NCI-H1930 (cell line): ENCODE data around the gene MIPOL1.
"Not testable (repeated sequence)": the region's sequence is repeated elsewhere in the genome, so short reads cannot be mapped to it uniquely, and the experiment has no call there.

Experiments
- DNase-seq, 2 experiments: peaks; one replicate each; lab custom pipeline; 2025; lab: John Stamatoyannopoulos, UW

Gene MIPOL1

DNA sequence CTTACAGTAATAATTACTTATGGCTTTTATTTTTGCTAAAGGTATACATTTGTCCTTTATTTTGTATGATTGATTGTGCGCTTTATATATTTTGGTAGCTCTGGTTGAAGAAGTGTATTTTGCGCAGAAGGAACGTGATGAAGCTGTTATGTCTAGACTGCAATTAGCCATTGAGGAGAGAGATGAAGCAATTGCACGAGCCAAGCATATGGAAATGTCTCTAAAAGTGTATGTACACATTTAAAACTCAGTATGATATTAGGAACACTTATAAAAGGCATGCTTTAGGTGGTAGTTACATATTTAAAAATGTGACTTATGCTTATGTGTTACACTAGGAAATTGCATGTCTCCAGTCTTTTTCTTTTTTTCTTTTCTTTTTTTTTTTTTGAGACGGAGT is 87.5 kb downstream of the MIPOL1 start:
- DNase-seq = no peak

DNA sequence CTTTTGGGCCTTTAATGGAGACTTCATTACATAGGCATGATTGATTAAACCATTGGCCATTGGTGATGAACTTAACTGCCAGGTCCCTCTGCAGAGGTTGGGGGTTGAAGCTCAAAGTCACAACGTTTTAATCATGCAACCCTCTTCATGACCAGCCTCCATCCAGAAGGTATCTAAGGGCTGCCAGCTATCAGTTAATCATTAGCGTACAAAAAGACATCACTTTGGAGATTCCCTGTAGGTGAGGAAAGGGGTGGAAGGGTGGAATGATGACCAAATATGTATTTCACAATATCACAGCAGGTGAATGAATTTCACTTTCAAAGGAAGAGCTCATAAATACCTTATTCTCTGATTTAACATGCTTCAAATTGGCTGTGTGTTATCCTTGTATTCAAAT is 92.0 kb downstream of the MIPOL1 start:
- no peak for DNase-seq

DNA sequence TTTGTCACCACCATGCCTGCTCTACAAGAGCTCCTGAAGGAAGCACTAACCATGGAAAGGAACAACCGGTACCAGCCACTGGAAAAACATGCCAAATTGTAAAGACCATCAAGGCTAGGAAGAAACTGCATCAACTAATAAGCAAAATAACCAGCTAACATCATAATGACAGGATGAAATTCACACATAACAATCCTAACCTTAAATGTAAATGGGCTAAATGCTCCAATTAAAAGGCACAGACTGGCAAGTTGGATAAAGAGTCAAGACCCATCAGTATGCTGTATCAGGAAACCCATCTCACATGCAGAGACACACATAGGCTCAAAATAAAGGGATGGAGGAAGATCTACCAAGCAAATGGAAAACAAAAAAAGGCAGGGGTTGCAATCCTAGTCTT is 97.5 kb downstream of the MIPOL1 start:
- not testable (repeated sequence) for DNase-seq

DNA sequence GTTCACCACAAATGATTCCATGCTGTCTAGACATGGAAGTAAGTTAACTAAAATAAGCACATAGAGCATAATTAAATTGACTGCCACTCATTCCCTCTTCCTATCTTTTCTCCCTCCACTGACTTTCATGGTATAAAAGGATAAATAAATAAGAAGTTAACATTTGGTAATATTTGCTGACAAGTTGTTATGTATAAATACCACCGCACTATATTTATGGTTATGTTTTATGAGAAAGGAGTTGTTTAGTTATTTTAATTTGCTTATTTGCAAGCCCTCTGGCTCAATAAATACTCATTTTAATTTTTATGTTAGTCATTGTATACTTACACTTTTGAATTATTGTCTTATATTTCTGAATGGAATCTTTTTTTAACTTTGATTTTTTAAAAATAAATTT is 113.5 kb downstream of the MIPOL1 start:
- no peak for DNase-seq

DNA sequence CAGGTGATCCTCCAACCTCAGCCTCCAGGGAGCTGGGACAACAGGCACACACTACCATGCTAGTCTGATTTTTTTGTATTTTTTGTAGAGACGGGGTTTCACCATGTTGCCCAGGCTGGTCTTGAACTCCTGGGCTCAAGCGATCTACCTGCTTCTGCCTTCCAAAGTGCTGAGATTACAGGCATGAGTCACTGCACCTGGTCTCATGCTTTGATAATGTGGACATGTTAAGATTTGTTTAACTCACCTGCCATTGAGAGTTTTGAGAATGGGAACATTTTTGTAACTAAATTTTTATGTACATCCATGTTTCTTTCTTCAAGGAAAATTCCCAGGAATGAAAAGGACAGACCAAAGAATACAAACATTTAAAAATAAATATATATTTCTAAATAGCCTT is 121.2 kb downstream of the MIPOL1 start:
- no peak for DNase-seq

DNA sequence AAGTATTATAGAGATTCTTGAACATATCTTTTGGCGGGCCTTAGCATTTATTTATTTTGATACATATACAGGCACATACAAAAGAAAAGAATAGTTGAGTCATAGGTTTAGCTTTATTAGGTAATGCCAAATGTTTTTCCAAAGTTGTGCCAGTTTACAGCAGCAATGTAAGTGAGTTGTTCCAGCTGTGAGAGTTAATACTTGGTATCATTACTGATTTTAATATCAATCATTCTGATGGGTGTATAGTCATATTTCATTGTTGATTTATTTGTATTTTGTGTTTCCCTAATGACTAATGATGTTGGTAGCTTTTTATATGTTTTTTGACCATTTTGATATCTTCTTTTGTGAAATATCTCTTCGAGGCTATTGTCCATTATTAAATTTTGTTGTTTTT is 122.4 kb downstream of the MIPOL1 start:
- DNase-seq = no peak

DNA sequence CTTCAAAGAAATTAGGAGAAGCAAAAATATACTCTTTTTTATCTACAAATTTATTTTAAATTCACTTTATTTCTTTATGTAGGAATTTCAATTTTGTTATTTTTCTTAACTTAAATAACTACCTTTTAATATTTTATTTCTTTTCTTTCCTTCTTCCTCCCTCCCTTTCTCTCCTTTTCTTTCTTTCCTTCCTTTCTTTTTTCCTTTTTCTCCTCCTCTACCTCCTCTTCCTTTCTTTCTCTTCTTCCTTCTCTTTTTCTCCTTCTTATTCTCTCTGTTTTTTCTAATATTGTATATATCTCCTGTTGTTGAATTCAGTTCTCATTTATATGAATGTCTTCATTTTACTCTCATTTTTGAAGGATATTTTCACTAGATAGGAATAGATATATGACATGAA is 127.6 kb downstream of the MIPOL1 start:
- no peak for DNase-seq

DNA sequence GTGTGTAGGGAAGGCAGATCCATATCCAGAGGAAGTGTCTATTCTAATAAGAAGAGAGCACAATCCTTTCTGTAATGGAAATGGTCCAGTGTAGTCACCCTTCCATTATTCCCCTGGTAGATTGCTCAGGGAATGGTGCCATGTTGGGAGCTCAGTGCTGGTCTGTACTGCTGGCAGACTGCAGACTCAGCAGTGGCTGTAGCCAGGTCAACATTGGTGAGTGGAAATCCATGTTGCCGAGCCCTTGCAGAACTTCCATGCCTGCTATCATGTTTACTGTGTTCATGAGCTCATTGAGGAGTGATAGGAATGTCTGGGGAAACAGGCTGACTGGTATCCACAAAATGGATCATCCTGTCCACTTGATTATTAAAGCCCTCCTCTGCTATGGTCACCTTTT is 128.7 kb downstream of the MIPOL1 start:
- no peak for DNase-seq

DNA sequence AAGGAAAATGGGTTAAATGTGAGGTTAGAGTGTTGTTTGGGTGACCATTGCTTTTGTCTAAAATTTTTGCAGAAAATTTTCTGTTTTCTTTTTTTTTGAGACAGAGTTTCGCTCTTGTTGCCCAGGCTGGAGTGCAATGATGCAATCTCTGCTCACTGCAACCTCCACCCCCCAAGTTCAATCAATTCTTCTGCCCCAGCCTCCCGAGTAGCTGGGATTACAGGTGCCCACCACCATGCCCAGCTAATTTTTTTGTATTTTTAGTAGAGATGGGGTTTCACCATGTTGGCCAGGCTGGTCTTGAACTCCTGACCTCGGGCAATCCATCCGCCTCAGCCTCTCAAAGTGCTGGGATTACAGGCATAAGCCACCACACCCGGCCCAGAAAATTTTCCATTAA is 130.2 kb downstream of the MIPOL1 start:
- DNase-seq = not testable (repeated sequence)

DNA sequence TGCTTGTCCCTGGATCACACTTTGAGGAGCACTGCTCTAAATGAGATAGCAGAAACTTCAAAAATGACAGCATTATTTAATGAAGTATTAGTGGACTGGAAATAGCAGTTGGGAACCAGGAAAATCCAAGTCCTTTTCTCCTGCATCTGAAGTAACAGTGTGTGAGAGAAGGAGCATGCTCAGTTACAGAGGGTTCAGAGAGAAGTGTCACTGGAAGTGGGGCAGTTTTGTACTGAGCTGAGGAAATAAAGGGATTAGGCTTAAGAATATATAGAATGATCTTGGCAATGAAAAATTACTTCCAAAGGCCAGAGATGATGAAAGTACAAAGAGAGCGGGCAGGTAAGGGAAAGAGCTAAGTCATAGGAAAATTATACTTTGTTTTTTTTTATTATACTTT is 130.9 kb downstream of the MIPOL1 start:
- no peak for DNase-seq

DNA sequence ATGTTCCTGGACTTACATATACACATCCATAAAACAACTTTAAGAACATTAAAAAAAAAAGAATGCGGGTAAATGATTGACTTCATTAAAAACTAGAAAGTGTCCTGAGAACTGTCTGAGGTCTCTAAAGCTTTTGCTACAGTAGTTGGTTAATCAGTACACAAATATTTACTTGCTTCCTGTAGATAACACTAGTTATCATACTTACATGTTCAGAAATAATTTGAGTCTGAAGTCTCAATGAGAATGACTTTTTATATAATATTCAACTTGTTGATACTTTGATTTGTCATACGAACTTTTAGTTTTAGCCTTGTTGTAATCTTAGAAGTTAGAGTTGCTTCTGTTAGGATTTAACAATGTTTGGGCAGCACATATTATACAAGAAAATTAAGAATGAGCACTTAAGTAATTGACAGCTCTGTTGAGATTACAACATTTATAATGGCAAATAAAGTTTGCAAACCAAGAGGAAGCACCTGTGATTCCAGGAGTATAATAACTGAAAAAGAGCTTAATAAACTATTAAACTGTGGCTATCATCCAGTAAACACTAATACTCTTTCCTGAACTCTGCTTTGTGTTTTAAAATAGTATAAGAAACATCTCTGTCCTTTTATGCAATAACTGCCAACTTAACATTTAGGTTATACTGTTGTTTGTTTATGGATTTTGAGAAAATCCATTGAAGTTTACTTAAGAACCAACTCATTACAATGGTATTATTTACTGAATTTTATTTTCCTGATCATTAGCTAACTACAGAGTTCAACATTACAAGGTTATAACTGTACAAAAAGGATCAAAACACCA is 131.7 kb downstream of the MIPOL1 start:
- DNase-seq = peak in 1 of 2 experiments; percentile 14

DNA sequence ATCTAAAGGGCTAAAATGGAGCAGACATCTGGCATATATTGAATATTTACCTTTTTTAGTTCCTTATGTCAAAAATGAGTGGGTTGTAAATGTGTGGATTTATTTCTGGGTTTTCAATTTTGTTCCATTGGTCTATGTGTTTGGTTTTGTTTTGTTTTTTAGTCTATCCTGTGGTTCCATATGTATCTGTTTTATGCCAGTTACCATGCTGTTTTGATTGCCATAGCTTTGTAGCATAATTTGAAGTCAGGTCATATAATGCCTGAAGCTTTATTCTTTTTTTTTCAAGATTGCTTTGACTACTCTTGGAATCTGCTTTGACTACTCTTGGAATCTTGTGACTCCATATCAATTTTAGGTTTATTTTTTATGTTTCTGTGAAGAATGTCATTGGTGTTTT is 133.2 kb downstream of the MIPOL1 start:
- no peak for DNase-seq

DNA sequence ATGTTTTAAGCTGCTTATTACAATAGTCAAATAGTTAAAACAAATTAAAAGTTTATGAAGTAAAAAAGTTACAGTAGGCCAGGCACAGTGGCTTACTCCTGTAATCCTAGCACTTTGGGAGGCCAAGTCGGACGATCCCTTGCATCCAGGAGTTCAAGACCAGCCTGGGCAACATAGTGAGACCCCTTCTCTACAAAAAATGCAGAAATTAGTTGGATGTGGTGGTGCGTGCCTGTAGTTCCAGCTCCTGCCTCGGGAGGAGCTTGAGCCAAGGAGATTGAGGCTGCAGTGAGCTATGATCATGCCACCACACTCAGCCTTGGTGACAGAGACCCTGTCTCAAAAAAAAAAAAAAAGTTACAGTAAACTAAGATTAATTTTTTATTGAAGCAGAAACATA is 142.6 kb downstream of the MIPOL1 start:
- no peak for DNase-seq

DNA sequence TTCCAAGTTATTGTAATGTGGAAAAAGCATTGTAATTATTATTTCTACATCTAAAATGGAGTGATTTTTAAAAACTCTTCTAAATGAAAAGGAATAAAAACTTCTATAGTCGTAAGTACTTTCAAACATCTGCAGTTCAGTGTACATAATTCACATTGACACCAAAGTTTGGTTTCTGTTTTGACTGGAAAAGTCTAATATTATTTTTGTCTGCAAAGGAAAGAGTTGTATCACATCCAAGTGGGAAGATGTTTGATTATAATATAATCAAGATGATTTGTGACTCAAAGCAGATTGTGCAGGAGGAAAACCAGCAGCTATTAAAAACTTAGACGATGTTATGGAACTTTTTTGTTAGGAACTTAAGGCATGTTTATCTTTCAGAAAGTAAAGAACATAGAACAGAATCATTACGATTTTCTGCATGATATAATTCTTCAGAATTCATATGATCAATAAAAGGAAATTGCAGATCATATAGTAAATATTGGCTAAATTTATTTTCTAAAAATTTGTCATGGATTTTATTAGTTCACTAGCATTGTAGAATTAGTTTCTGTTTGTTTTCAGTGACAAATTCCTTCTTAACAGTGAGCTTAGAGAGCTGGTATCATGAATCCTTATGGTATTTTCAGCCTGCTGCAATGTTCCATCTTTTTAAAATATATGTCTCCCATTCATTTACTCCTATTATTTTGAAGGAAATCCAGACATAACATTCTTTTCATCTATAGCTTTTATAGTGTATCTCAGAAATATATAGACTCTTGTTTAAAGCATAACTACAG is 145.8 kb downstream of the MIPOL1 start:
- DNase-seq = no peak

DNA sequence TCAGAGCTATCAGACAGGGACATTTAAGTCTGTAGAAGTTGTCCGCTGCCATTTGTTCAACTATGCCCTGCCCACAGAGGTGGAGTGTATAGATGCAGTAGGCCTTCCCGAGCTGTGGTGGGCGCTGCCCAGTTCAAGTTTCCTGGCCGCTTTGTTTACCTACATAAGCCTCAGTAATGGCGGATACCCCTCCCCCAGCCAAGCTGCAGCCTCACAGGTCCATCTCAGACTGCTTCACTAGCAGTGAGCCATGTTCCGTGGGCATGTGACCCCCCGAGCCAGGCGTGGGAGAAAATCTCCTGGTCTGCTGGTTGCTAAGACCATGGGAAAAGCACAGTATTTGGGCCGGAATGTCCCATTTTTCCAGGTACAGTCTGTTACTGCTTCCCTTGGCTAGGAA is 165.9 kb downstream of the MIPOL1 start:
- no peak for DNase-seq

DNA sequence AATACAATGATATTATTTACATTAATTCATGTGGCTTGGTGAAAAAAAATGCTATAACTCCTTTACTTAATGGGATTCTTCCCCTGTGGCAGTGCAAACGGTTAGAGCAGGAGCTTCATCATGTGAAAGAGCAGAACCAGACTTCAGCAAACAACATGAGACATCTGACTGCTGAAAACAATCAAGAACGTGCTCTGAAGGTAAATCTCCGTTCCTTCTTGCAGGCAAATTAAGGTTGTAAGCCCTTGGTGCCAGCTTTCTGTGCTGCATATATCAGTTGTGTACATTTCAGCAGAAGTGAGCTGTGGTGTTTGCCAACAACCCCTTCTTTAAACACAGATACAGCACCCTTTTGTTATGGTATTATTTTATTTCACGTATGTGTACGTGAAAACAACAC is 171.7 kb downstream of the MIPOL1 start:
- DNase-seq = peak; percentile 51 to 65

DNA sequence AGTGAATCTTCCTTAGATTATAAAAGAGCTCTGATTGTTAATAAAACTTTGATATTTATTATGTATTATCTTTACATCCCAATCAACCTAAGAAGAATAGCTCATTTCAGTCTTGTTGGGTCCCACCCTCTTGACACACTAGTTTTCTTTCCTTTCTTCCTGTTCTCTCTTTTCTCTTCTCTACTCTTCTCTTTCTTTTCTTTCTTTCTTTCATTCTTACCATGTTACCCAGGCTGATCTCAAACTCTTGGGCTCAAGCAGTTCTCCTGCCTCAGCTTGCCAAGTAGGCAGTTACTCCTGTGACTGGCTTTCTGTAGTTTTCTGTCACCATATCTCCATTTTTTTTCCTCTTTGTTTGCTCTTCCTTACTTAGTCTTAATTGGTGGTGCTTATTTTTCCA is 177.8 kb downstream of the MIPOL1 start:
- DNase-seq = no peak

DNA sequence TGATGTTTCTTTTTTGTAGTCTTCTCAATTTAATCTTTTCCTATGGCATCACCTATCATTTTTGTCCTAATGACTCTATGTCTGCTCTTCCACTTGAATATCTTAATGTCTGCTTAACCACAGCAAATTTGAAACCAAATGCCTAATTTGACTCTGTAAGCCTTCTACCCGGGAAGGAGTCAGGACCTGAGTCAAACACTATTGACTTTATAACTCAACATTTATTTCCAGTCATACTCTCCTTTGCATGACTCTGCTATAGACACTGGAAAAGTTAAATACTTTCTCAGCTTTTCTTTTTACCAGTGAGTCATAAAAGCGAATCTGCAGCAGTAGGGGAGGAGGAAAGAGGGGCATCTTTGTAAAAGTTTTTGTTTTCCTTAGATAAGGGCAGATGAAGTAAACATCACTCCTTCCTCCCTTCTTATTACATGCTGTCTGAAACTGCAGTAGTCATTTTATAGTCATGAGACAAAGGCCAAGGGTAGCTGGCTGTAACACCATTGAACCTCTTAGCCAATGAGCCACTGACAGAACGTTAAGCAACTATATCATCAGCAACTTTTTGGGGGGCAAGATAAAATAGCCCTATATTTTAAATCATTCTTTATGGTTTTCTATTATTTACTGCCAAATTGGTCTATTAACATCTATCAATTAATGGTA is 179.3 kb downstream of the MIPOL1 start:
- no peak for DNase-seq

DNA sequence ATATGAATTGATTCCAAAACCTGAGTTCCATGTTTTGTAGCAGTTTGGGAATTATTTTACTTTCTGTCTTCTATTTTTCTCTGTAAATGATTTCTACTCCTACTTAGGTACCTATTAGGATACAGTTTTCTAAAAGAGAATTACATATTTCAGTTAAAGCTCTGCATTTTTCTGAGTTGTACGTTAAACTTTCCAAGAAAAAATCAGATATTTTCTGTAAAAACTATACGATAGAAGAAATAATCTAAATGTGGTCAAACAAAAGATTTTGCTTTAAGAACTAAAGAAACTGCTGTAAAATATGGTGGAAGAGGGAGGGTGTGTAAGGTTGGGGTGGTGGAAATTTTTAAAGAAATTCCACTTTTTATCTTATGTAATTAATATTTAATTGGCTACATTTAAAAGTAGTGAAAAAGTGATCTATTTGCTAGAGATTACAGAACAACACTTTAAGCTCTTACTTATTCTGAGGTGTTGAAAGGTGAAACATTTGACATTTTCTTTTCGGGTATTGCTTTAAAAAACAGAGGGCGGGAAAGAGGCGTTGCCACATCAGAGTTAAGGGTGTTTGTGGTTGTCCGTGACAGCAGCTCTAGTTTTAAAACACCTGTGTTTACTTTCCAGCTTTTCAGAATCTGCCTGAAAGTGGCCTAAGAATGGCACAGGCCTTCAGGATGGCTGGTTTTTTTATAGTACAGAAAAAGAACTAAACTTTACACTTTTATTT is 187.3 kb downstream of the MIPOL1 start:
- no peak for DNase-seq

DNA sequence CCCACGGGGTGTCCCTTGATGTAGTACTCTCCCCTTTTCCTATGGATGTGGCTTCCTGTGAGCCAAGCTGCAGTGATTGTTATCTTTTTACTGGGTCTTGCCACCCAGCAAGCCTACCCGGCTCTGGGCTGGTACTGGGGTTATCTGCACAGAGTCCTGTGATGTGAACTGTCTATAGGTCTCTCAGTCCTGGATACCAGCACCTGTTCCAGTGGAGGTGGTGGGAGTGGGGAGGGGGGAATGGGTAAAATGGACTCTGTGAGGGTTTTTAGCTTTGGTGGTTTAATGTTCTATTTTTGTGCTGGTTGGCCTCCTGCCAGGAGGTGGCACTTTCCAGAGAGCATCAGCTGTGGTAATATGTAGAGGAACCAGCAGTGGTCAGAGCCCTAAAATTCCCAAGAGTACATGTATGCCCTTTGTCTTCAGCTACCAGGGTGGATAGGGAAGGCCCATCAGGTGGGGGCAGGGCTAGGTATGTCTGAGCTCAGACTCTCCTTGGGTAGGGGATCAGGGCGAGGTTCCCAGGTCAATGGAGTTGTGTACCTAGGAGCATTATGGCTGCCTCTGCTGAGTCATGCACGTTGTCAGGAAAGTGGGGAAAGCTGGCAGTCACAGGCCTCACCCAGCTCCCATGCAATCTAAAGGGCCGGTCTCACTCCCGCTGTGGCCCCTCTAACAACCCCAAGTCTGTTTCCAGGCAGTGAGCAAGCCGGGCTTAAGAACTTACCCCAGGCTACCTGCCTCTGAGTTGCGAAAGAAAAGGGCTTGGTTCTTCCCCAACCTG is 199.6 kb downstream of the MIPOL1 start:
- DNase-seq = not testable (repeated sequence)

DNA sequence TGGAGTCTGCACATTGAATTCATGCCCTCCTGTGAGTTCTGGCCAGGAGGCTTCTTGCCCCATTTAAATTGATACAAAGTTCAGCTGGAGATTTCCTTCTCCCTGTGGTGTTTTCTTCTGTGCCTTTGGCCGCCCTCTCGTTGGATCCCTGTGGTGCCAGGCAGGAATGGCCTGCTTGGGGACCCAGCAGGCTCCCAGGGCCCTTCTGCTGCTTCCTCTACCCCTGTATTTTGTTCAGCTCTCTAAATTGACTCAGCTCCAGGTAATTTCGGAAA is 200.1 kb downstream of the MIPOL1 start:
- DNase-seq = no peak

DNA sequence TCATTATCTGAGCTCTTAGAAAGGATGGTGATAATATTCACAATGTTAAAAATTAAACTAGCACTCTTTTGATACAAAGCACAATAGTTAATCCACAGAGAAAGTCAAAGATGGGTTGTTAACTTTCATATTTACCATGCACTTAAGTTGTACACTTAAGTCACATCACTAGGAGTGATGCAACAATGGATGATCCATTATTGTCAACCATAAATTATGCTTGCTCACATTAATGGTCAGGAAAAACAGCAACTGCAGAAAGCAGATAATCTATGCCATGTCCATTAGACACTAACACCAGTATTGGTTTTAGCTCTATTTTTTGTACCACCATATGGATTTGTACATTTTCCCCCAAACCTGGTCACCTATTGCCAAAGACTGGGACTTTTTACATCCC is 201.8 kb downstream of the MIPOL1 start:
- no peak for DNase-seq
